ENCODE results near the gene RPL12. TPM values are rescaled to one million over a fixed set of nuclear protein-coding genes. Genes with fewer than 3 reads are reported as not detected.
A peak's percentile ranks its signal among the peaks of the same experiment; 100 is the strongest.

RPL12 gene
- total and polyA plus RNA-seq, 9 of the 15 experiments (the other 6 are each of a cell fraction or from before 2014, with no cell fraction given): 1,614 to 4,558 (median 2,531) TPM

DNA sequence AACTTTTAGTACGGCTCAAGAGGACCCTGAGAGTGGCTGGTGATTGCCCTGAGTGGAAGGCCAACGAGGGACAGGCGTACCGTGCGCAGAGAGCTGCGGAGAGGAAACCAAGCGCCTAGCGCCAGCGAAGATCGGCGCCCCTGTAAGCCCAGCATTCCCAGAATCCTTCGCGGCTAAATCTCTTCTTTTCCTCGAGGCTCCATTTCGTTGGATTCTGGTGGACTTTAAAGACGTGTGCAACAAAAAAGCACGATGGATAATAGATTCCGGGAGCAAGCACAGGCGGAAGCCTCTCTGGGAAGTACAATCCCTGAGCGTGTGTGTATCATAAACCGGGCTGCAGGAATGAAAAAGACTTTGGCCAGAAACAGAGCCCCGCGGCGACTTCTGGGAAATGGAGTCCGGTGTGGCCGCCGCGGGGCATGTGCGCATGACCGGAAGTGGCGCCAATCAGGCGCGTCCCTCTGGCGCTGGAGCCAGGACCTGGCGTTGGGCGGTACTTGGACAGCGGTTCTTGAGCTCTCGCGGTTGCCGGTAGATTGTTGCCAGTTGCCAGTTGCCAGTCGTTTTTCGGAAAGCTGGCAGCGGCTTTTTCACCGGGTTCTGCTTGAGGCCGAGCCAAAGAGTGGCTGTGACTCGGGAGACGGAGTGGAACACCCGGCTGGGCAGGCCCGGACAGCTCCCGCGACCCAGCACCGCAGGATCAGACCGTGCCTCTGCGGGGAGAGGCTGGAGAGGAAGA, 27.1 kb downstream of the RPL12 start, which contains the start of gene ZNF79 (continued):
- TF ChIP-seq SOX6 (IDR thresholded peaks at IDR 0.05): 0 out of 2 replicates have a peak, but pooled peaks have one; percentile 22
- peak; percentile 87 for TF ChIP-seq SIN3B (IDR thresholded peaks at IDR 0.05; ENCODE audit: low read depth)
- TF ChIP-seq, protein P1, sequence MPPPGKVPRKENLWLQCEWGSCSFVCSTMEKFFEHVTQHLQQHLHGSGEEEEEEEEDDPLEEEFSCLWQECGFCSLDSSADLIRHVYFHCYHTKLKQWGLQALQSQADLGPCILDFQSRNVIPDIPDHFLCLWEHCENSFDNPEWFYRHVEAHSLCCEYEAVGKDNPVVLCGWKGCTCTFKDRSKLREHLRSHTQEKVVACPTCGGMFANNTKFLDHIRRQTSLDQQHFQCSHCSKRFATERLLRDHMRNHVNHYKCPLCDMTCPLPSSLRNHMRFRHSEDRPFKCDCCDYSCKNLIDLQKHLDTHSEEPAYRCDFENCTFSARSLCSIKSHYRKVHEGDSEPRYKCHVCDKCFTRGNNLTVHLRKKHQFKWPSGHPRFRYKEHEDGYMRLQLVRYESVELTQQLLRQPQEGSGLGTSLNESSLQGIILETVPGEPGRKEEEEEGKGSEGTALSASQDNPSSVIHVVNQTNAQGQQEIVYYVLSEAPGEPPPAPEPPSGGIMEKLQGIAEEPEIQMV (tag; conservative IDR thresholded peaks at IDR 0.05; ENCODE audit: low read depth): no peak
- TF ChIP-seq, protein P2, sequence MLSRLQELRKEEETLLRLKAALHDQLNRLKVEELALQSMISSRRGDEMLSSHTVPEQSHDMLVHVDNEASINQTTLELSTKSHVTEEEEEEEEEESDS (CRISPR knock-in tag; IDR thresholded peaks at IDR 0.05): peak; percentile 63; the same call in 1 of the 2 replicates
- no peak for TF ChIP-seq POLR3A (IDR thresholded peaks at IDR 0.05; ENCODE audit: borderline replicate concordance, extremely low read depth, insufficient read depth, insufficient read length)
- TF ChIP-seq, protein P3, sequence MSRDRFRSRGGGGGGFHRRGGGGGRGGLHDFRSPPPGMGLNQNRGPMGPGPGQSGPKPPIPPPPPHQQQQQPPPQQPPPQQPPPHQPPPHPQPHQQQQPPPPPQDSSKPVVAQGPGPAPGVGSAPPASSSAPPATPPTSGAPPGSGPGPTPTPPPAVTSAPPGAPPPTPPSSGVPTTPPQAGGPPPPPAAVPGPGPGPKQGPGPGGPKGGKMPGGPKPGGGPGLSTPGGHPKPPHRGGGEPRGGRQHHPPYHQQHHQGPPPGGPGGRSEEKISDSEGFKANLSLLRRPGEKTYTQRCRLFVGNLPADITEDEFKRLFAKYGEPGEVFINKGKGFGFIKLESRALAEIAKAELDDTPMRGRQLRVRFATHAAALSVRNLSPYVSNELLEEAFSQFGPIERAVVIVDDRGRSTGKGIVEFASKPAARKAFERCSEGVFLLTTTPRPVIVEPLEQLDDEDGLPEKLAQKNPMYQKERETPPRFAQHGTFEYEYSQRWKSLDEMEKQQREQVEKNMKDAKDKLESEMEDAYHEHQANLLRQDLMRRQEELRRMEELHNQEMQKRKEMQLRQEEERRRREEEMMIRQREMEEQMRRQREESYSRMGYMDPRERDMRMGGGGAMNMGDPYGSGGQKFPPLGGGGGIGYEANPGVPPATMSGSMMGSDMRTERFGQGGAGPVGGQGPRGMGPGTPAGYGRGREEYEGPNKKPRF (IDR thresholded peaks at IDR 0.05; ENCODE audit: low read depth, low read length): no peak
- TF ChIP-seq RBM25 (IDR thresholded peaks at IDR 0.05; ENCODE audit: low read depth, low read length, severe bottlenecking): no peak
- TF ChIP-seq, protein P4, sequence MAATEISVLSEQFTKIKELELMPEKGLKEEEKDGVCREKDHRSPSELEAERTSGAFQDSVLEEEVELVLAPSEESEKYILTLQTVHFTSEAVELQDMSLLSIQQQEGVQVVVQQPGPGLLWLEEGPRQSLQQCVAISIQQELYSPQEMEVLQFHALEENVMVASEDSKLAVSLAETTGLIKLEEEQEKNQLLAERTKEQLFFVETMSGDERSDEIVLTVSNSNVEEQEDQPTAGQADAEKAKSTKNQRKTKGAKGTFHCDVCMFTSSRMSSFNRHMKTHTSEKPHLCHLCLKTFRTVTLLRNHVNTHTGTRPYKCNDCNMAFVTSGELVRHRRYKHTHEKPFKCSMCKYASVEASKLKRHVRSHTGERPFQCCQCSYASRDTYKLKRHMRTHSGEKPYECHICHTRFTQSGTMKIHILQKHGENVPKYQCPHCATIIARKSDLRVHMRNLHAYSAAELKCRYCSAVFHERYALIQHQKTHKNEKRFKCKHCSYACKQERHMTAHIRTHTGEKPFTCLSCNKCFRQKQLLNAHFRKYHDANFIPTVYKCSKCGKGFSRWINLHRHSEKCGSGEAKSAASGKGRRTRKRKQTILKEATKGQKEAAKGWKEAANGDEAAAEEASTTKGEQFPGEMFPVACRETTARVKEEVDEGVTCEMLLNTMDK (IDR thresholded peaks at IDR 0.05; ENCODE audit: borderline replicate concordance, insufficient read depth, low read depth, low read length, poor library complexity, severe bottlenecking): peak; percentile 17
- no peak for TF ChIP-seq PCBP1 (IDR thresholded peaks at IDR 0.05; ENCODE audit: low read depth, low read length, poor library complexity, severe bottlenecking)
- no peak for TF ChIP-seq ZNF311 (CRISPR knock-in tag; IDR thresholded peaks at IDR 0.05)
- 0 out of 2 replicates have a peak, but pooled peaks have one; percentile 36 for TF ChIP-seq CBFB (CRISPR knock-in tag; IDR thresholded peaks at IDR 0.05)
- TF ChIP-seq EHMT2 (IDR thresholded peaks at IDR 0.05): 0 out of 2 replicates have a peak, but pooled peaks have one; percentile 42
- no peak for TF ChIP-seq KLF13 (tag; IDR thresholded peaks at IDR 0.05; ENCODE audit: borderline replicate concordance, low read depth)
- TF ChIP-seq SIN3A (IDR thresholded peaks at IDR 0.05; ENCODE audit: borderline replicate concordance in 2 of 2, control insufficient read depth in 1 of 2, low read depth in 2 of 2, low read length in 2 of 2): peak in 1 of 2 experiments; percentile 86; a peak in 1 of 4 replicates
- TF ChIP-seq HNRNPLL (IDR thresholded peaks at IDR 0.05; ENCODE audit: low read depth, low read length, poor library complexity, severe bottlenecking): peak; percentile 92
- TF ChIP-seq PTRF (tag; IDR thresholded peaks at IDR 0.05): no peak

Data from K562 (cell line).